NB4 (cell line): ENCODE measurements around the gene RNF19B.

Source experiments
- DNase-seq: peaks from one replicate; pipeline ENCODE4 v3.0.0; 2010; ENCODE audit warnings: low read depth
- H3K4me3 ChIP-seq: one replicate; pipeline ENCODE4 v1.5.1; 2011; ENCODE audit warnings: mild to moderate bottlenecking, low read depth, low read length, moderate library complexity
- CTCF ChIP-seq: IDR thresholded peaks from one replicate; pipeline ENCODE4 v1.5.1; 2012; ENCODE audit warnings: low read depth, low read length
- MAX ChIP-seq: IDR thresholded peaks from 2 replicates; pipeline ENCODE4 v1.6.1; 2011; ENCODE audit warnings: low read depth, low read length
- MYC ChIP-seq: IDR thresholded peaks from 2 replicates; pipeline ENCODE4 v1.6.1; 2011; ENCODE audit warnings: low read depth, low read length
- POLR2A ChIP-seq: IDR thresholded peaks from 2 replicates; pipeline ENCODE4 v1.6.1; 2011; ENCODE audit warnings: mild to moderate bottlenecking; ENCODE audit not compliant: insufficient read length; ENCODE audit errors: extremely low read depth

The RNF19B gene

GRCh38 chr1:32928285-32928684 is 36.3 kb downstream of the RNF19B start:
- DNase-seq, result no peak
- no peak for TF ChIP-seq POLR2A
- TF ChIP-seq MYC, result no peak
- TF ChIP-seq MAX, result no peak
- no peak for TF ChIP-seq CTCF
- H3K4me3 ChIP-seq, result no peak overlapping the region

- no peak for DNase-seq
- no peak for TF ChIP-seq MAX
- no peak for TF ChIP-seq POLR2A
- no peak for TF ChIP-seq CTCF
- TF ChIP-seq MYC, result no peak
- no peak overlapping the region for H3K4me3 ChIP-seq
Observed at GRCh38 chr1:32927441-32927840, 37.2 kb downstream of the RNF19B start.

- TF ChIP-seq CTCF (no peak), POLR2A (no peak), MAX (no peak), MYC (no peak)
- DNase-seq, result no peak
- no peak overlapping the region for H3K4me3 ChIP-seq
Observed at GRCh38 chr1:32926562-32926961, 38.0 kb downstream of the RNF19B start.

GRCh38 chr1:32925403-32926162 is 39.0 kb downstream of the RNF19B start:
- DNase-seq, result no peak
- no peak overlapping the region for H3K4me3 ChIP-seq
- TF ChIP-seq MAX (no peak), CTCF (no peak), MYC (no peak), POLR2A (no peak)

- no peak for TF ChIP-seq CTCF
- no peak for TF ChIP-seq MYC
- no peak for TF ChIP-seq POLR2A
- TF ChIP-seq MAX, result no peak
- no peak for DNase-seq
- no peak overlapping the region for H3K4me3 ChIP-seq
Observed at GRCh38 chr1:32924881-32925344, 39.7 kb downstream of the RNF19B start.
